Vagina (tissue), 2 donors: ENCODE results near the gene NFS1. TPM values are rescaled to one million over a fixed set of nuclear protein-coding genes. Genes with fewer than 3 reads are reported as not detected.

ENCODE experiments used
- DNase-seq, 2 donors: peaks; one replicate each; pipeline ENCODE4 v3.0.0-alpha.2; 2017; ENCODE audit errors: extremely low spot score in 2 of 2
- H3K27ac ChIP-seq: fragments of 200-600 bp; sonication (generic); one replicate; pipeline ENCODE4 v1.5.1; 2019
- H3K27me3 ChIP-seq: fragments of 200-600 bp; sonication (generic); one replicate; pipeline ENCODE4 v1.5.1; 2019
- H3K36me3 ChIP-seq, 2 donors: fragments of 200-600 bp; sonication (generic); one replicate each; pipeline ENCODE4 v1.5.1; 2017 to 2019
- H3K4me1 ChIP-seq: fragments of 200-600 bp; sonication (generic); one replicate; pipeline ENCODE4 v1.5.1; 2019
- H3K4me3 ChIP-seq, 2 donors: fragments of 200-600 bp; sonication (generic); 1 replicate in 1 of 2; 2 replicates in 1 of 2; pipeline ENCODE4 v1.5.1; 2016 to 2019
- H3K9me3 ChIP-seq: fragments of 200-600 bp; sonication (generic); one replicate; pipeline ENCODE4 v1.5.1; 2019
- CTCF ChIP-seq, 3 experiments: fragments of 450-650 bp in 2 of 3; fragments of 200-600 bp in 1 of 3; sonication (generic) in 1 of 3; IDR thresholded peaks; one replicate each; pipeline ENCODE4 v1.5.1; 2017 to 2019; ENCODE audit warnings: antibody characterized with exemption in 3 of 3, mild to moderate bottlenecking in 2 of 3, moderate library complexity in 2 of 3
- POLR2A ChIP-seq, 2 donors: fragments of 450-650 bp; IDR thresholded peaks; one replicate each; pipeline ENCODE4 v1.6.1; 2017; ENCODE audit warnings: antibody characterized with exemption in 2 of 2, mild to moderate bottlenecking in 2 of 2, moderate library complexity in 2 of 2
- POLR2AphosphoS5 ChIP-seq, 2 donors: sonication (generic); formaldehyde crosslinking; IDR thresholded peaks; one replicate each; pipeline ENCODE4 v1.9.0; 2017; ENCODE audit warnings: antibody characterized with exemption in 2 of 2, mild to moderate bottlenecking in 2 of 2, low read depth in 1 of 2; ENCODE audit not compliant: insufficient read depth in 1 of 2
- intact Hi-C: fragments of 100-400 bp; cut with DNase I; formaldehyde crosslinking; loops from one replicate; pipeline ENCODE4 v1.15.1; 2023
- total RNA-seq: library from RNA; depleted of rRNA; stranded (reverse); fragments of >200 nt; gene quantifications from one replicate; pipeline ENCODE4 v1.2.3, GENCODE V29; 2016

Gene NFS1
- total RNA-seq, 1 donor from 2014 or later, result 15.2 TPM

GRCh38 chr20:35627121-35627520, 72.0 kb downstream of the NFS1 start:
- peaks cover 0 to 59% of the 10 kb centered on the region in 2 donors for H3K36me3 ChIP-seq
- intact Hi-C loops, result no loop called here

GRCh38 chr20:35626386-35627001, 72.7 kb downstream of the NFS1 start:
- no peak for TF ChIP-seq POLR2AphosphoS5 (IDR thresholded peaks at IDR 0.05; ENCODE audit: insufficient read depth in 1 of 2, low read depth in 1 of 2)
- no peak for TF ChIP-seq POLR2A (IDR thresholded peaks at IDR 0.05)
- TF ChIP-seq CTCF (IDR thresholded peaks at IDR 0.05), result no peak
- no peaks in the 10 kb centered on the region for H3K9me3 ChIP-seq
- no peak overlapping the region for H3K4me3 ChIP-seq
- DNase-seq, result peak in 1 of 2 donors; percentile 77
- no peak overlapping the region for H3K27ac ChIP-seq
- H3K36me3 ChIP-seq, result peaks cover 0 to 52% of the 10 kb centered on the region in 2 donors
- H3K4me1 ChIP-seq, result no peaks in the 10 kb centered on the region
- intact Hi-C loops, result no loop called here
- H3K27me3 ChIP-seq, result no peaks in the 10 kb centered on the region

More at GRCh38 chr20:35627121-35627520, 72.0 kb downstream of the NFS1 start:
- TF ChIP-seq CTCF (IDR thresholded peaks at IDR 0.05) (no peak), POLR2A (IDR thresholded peaks at IDR 0.05) (no peak), POLR2AphosphoS5 (IDR thresholded peaks at IDR 0.05; ENCODE audit: insufficient read depth in 1 of 2, low read depth in 1 of 2) (no peak)
- Histone ChIP-seq H3K4me1 (no peaks in the 10 kb centered on the region), H3K4me3 (no peak overlapping the region), H3K27me3 (no peaks in the 10 kb centered on the region), H3K27ac (no peak overlapping the region), H3K9me3 (no peaks in the 10 kb centered on the region)
- peak in 1 of 2 donors; percentile 44 for DNase-seq

DNA sequence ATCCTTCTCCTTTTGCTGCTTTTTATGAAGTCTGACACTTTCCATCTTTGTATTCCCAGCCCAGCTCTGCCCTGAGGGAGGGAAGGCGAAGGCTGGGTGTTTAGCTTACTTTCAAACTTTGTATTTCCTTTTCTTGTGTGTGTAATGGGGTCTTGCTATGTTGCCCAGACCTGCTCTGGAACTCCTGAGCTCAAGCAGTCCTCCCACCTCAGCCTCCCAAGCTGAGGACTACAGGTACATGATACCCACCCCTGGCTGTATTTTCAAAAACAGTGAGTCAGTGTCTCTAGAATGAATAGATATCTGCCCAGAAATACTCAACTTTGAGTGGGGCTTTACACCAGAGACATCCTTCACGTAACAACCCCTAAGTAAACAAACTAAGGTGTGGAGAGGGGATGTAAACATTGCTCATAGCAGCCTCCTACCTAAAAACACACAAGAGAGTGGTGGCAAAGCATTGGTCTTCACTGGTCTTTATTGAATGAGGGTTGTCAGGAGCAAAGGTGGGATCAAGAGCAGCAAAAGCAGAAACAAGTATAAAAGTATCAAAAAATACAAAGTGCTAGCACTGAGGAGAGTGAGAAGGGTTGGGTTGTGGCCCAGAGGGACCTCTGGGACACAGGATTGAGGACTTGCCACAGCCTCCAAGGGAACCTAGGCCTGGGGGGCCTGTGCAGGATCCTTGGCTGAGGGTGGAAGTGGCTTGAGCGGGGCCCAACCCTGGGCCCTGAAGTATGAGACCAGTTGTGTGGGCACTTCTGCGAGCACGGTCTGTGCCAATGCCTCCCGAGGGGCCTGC, 73.4 kb downstream of the NFS1 start:
- Histone ChIP-seq H3K27me3 (no peaks in the 10 kb centered on the region), H3K36me3 (peaks cover 0 to 45% of the 10 kb centered on the region in 2 donors), H3K4me3 (no peak overlapping the region), H3K4me1 (no peaks in the 10 kb centered on the region), H3K9me3 (no peaks in the 10 kb centered on the region), H3K27ac (no peak overlapping the region)
- intact Hi-C loops, result no loop called here
- TF ChIP-seq POLR2A (IDR thresholded peaks at IDR 0.05), result no peak
- no peak for TF ChIP-seq CTCF (IDR thresholded peaks at IDR 0.05)
- no peak for TF ChIP-seq POLR2AphosphoS5 (IDR thresholded peaks at IDR 0.05; ENCODE audit: insufficient read depth in 1 of 2, low read depth in 1 of 2)
- DNase-seq, result peak in 1 of 2 donors; percentile 40

DNA sequence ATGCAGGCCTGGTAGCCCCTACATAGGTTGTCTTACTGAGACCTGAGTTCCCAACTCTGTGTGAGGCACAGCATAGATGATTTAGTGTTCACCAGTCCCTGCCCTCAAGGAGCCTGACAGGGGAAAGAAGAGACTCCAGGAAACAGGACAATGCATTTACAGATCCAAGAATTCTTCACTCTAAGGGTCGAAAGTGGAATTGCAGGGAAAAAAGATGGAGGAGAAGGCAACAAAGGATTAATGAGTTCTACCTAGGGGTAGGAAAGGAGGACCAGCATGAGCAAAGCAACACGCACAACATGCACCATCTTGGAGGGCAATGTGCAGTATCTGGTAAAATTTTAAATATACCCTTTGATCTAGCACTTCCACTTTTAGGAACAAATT, 77.6 kb downstream of the NFS1 start:
- intact Hi-C loops, result no loop called here
- H3K36me3 ChIP-seq, result peaks cover 0 to 10% of the 10 kb centered on the region in 2 donors
- H3K9me3 ChIP-seq, result no peaks in the 10 kb centered on the region
- DNase-seq, result no peak
- no peaks in the 10 kb centered on the region for H3K27me3 ChIP-seq
- TF ChIP-seq POLR2AphosphoS5 (IDR thresholded peaks at IDR 0.05; ENCODE audit: insufficient read depth in 1 of 2, low read depth in 1 of 2), result no peak
- H3K27ac ChIP-seq, result no peak overlapping the region
- H3K4me1 ChIP-seq, result peaks cover 33% of the 10 kb centered on the region
- no peak overlapping the region for H3K4me3 ChIP-seq

- no peak for DNase-seq
- intact Hi-C loops, result no loop called here
- Histone ChIP-seq H3K4me3 (no peak overlapping the region), H3K27me3 (no peaks in the 10 kb centered on the region), H3K9me3 (no peaks in the 10 kb centered on the region), H3K36me3 (peaks cover 0 to 5% of the 10 kb centered on the region in 2 donors), H3K27ac (no peak overlapping the region), H3K4me1 (peaks cover 33% of the 10 kb centered on the region)
- TF ChIP-seq CTCF (IDR thresholded peaks at IDR 0.05) (no peak), POLR2AphosphoS5 (IDR thresholded peaks at IDR 0.05; ENCODE audit: insufficient read depth in 1 of 2, low read depth in 1 of 2) (no peak), POLR2A (IDR thresholded peaks at IDR 0.05) (no peak)
These were observed 78.2 kb downstream of the NFS1 start for GRCh38 chr20:35620818-35621559.
